ENCODE data around the gene OPTC.
"Not testable (repeated sequence)": the region's sequence is repeated elsewhere in the genome, so short reads cannot be mapped to it uniquely, and the experiment has no call there.

Gene OPTC, protein sequence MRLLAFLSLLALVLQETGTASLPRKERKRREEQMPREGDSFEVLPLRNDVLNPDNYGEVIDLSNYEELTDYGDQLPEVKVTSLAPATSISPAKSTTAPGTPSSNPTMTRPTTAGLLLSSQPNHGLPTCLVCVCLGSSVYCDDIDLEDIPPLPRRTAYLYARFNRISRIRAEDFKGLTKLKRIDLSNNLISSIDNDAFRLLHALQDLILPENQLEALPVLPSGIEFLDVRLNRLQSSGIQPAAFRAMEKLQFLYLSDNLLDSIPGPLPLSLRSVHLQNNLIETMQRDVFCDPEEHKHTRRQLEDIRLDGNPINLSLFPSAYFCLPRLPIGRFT

DNA sequence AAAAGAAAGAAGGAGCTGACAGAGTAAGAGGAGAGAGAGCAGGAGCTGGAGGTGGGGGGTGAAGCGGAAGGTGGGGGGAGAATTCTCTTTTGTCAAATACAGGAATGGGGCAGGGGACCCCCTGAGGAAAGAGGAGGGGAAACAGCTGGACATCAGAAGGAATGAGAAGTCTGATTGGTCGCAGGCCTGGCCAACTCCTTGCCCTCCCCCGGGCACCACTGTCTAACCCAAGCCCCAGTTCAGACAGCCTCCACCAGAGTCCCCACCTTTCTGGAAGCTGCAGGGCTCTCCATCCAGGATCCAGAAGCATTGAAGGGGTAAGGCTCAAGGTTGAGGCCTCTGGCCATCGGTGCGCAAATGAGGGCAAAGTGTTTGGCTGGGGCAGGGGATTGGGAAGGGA lies at the start of gene OPTC:
OPTC (plus strand) TSS at position 253 of the 400 bp plus-strand sequence. CDS start 1,853 bp downstream, outside the sequence.
- Mint-ChIP-seq H3K9me3 (no peaks in the 10 kb centered on the region), H3K4me3 (no peak within 1 kb of the TSS), H3K27me3 (peaks cover 2% of the 10 kb centered on the region), H3K4me1 (no peaks in the 10 kb centered on the region), H3K27ac (no peak within 1 kb of the TSS), H3K36me3 (ENCODE audit: low read depth) (no peaks in the 10 kb centered on the region)
- DNase-seq (no peak), ATAC-seq (no peak)

DNA sequence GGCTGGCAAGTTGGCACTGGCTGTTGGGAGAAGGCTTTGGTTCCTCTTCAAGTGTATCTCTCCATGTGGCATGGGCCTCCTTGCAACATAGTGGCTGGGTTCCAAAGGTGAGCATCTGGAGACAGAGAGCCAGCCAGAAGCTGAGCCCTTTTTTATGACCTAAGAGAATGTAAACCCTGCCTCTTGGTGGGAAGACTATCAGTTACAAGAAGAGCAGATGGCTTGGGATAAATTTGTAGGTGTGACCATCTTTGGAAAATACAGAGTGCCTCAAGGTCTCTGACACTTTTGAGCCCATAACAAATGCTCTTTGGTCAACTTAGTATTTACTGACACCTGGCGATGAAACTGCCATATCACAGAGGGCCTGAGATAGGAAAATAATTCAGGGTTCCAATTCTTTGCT lies 49.8 kb upstream of the OPTC start:
- Mint-ChIP-seq H3K27ac (no peak overlapping the region), H3K36me3 (ENCODE audit: low read depth) (no peaks in the 10 kb centered on the region), H3K27me3 (peaks cover 18% of the 10 kb centered on the region), H3K4me1 (no peaks in the 10 kb centered on the region), H3K4me3 (no peak overlapping the region), H3K9me3 (peaks cover 5% of the 10 kb centered on the region)
- no peak for ATAC-seq
- no peak for DNase-seq

DNA sequence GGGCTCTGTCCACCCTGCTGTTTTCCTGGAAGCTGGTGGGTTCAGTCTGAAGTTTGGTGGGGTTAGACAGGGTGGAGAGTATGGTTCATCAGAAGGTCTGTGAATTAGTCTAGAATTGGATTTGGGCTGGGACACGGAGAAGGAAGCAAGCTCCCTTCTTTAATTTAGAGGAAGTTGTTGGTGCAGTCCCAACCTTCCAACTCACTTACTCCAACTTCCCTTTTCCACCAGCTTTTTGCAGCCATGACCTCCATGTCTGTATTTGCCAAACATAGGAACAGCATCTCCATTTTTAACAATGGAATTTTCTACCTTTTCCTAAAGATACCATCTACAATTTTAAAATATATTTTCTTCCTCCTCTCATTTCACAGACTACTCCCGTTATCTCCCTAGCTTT lies 46.8 kb upstream of the OPTC start:
- Mint-ChIP-seq H3K27me3 (peaks cover 18% of the 10 kb centered on the region), H3K36me3 (ENCODE audit: low read depth) (no peaks in the 10 kb centered on the region), H3K9me3 (peaks cover 5% of the 10 kb centered on the region), H3K27ac (no peak overlapping the region), H3K4me1 (no peaks in the 10 kb centered on the region), H3K4me3 (no peak overlapping the region)
- no peak for ATAC-seq
- DNase-seq = no peak

DNA sequence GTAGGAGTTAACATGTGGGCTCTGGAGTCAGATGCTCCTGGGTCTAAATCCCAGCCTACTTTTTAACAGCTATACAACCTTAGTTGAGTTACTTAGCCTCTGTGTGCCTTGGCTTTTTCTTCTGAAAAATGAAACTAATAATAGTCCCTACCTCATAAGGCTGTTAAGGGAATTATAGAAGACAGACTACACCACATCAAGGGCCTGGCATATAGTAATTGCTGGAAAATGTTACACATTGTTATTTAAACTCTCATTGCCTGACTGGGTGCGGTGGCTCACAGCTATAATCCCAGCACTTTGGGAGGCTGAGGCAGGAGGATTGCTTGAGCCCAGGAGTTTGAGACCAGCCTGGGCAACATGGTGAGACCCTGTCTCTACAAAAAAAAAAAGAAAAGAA lies 46.4 kb upstream of the OPTC start:
- not testable (repeated sequence) for ATAC-seq, H3K9me3 Mint-ChIP-seq, H3K27ac Mint-ChIP-seq

DNA sequence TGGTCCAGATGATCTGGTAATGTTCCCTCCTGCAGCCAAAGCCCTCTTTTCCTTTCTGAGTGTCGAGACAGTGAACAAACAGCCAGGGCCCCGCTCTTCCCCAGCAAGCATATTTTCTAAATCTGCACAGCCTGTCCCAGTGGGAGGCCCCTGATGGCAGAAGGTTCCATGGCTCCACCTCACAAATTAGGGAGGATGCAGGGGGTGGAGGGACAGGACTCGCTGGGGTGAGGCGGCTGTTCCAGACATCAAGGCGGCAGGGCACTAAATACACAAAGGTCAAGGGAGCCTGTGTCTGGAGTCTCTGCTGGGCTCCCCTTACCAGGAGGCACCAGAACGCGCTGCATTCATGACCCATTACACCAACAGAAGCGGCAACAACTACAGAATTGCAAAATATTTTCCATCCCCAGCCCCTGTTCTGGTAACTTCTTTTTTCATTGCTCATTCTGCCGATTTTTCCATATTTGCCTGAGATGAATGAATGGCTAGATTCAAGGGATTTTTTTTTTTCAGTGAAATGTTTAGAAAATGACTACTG lies 45.4 kb upstream of the OPTC start:
- Mint-ChIP-seq H3K4me1 (no peaks in the 10 kb centered on the region), H3K27ac (no peak overlapping the region), H3K27me3 (peaks cover 17% of the 10 kb centered on the region), H3K9me3 (peaks cover 5% of the 10 kb centered on the region), H3K36me3 (ENCODE audit: low read depth) (no peaks in the 10 kb centered on the region), H3K4me3 (no peak overlapping the region)
- no peak for ATAC-seq
- DNase-seq = no peak

More for the DNA sequence above, 46.4 kb upstream of the OPTC start:
- not testable (repeated sequence) for H3K36me3 Mint-ChIP-seq (ENCODE audit: low read depth); H3K4me1 Mint-ChIP-seq; H3K4me3 Mint-ChIP-seq; DNase-seq
- H3K27me3 Mint-ChIP-seq = peaks cover 18% of the 10 kb centered on the region

DNA sequence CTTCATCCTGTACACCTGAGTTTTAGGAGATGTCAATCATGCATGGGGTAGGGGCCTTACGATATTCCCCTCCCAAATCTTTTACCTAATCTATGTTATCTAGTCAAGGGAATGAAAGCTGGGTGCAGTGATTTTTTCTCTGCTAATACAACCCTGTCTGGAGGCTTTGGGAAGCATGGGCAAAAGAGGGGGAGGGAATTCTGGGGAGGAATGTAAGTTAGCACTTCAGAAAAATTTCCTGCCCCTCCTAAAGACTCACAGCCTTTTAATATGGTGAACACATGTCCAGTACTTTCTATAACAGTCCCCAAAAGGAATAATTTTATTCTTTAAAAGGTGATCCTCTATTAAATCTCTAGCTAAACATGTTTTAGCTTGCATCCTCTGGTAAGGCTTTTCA lies 44.0 kb upstream of the OPTC start:
- Mint-ChIP-seq H3K4me3 (no peak overlapping the region), H3K27ac (no peak overlapping the region), H3K36me3 (ENCODE audit: low read depth) (no peaks in the 10 kb centered on the region), H3K9me3 (peaks cover 3% of the 10 kb centered on the region), H3K27me3 (peaks cover 20% of the 10 kb centered on the region), H3K4me1 (no peaks in the 10 kb centered on the region)
- ATAC-seq (no peak), DNase-seq (no peak)

DNA sequence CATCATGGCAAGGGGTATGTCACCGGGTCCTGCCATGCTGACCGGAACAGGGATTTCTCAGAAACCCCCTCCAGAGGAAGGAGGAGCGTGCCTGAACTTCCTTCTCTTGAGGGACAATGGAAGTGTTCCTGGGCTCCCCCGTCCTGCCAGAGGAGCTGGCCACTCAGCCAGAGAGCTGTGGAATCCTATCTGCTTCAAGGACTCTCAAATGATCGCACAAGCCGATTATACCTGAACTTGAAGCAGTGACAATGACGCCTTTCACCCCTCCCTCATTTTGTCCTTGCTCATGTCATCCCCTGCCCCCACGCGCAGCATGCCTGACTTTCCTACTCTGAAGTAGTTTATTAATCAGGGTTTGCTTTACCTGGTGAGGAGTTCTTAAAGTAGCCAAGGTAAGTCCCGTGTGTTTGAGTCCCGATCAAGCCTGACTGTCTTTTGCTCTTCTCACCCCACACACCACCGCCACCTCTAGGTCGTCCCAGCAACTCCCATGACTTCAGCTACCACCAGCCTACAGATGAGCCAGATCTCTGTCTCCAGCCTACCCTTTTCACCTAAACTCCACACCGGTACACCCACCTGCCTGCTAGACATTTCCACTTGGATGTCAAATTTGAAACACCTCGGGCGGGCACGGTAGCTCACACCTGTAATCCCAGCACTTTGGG lies 43.3 kb upstream of the OPTC start:
- Mint-ChIP-seq H3K4me3 (no peak overlapping the region), H3K4me1 (no peaks in the 10 kb centered on the region), H3K27ac (no peak overlapping the region), H3K27me3 (peaks cover 21% of the 10 kb centered on the region), H3K9me3 (no peaks in the 10 kb centered on the region), H3K36me3 (ENCODE audit: low read depth) (no peaks in the 10 kb centered on the region)
- DNase-seq (no peak), ATAC-seq (no peak)

DNA sequence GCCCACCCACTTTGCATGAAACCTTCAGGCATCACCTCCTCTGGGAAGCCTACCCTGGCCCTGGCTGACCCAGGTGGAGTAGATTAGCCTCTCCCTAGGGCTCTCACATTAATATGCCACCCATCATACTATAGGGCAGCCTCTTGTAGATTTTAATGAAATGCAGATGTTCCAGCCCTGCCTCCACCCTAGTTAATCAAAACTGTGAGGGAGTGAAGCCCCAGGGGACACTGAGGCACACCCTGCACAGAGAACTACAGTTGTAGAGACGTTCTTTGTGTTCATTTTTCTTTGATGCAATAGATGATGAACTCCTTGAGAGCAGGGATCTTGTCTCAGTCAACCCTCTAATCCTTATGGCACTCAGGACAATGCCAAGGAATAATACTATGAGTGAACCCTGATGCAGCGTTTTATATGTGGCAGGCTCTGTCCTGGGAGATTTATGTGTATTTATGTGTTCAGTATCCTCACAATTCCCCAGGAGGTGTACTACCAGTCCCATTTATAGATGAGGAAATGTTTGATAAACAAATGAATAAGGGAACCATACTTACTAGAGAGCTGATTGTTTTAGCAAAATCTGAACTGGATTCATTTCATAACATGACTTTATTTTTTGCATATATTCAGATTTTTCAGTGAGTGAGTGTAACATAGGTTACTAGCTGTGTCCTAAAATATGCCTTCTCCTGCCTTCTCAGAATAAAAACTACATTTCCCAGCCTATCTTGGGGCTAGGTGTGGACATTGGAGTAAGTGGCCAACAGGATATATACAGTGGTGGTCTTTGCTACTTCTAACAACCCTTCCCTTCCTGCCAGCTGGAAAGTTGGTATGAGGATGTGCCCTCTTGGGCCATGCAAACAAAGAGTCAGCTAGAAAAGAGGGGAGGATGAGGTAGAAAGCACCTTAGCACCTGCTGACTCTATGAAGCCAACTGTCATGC lies 41.8 kb upstream of the OPTC start:
- H3K4me3 Mint-ChIP-seq = no peak overlapping the region
- no peak overlapping the region for H3K27ac Mint-ChIP-seq
- no peaks in the 10 kb centered on the region for H3K36me3 Mint-ChIP-seq (ENCODE audit: low read depth)
- H3K27me3 Mint-ChIP-seq = peaks cover 22% of the 10 kb centered on the region
- ATAC-seq = no peak
- no peaks in the 10 kb centered on the region for H3K4me1 Mint-ChIP-seq
- H3K9me3 Mint-ChIP-seq = no peaks in the 10 kb centered on the region
- no peak for DNase-seq

DNA sequence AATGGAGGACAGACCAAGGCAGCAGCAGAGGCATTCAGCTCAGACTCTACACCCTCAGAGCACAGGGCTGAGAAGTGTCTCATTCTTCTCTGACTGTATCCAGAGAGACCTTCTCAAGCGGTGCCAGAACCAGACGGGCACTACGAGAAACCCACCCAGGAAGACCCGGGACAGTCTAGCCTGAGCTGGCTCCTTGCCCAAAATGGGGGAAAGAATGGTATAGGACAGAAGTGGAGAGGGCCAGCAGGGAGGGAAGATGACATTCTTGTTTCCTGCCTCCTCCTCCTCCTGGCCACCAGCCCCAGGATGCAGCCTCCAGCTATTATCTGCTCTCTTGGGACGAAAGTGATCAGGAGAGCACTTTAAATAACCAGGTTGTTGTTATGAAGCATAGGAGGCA lies 40.9 kb upstream of the OPTC start:
- no peaks in the 10 kb centered on the region for H3K36me3 Mint-ChIP-seq (ENCODE audit: low read depth)
- H3K4me1 Mint-ChIP-seq = no peaks in the 10 kb centered on the region
- no peak for ATAC-seq
- H3K9me3 Mint-ChIP-seq = no peaks in the 10 kb centered on the region
- H3K27ac Mint-ChIP-seq = no peak overlapping the region
- peaks cover 22% of the 10 kb centered on the region for H3K27me3 Mint-ChIP-seq
- no peak overlapping the region for H3K4me3 Mint-ChIP-seq
- DNase-seq = no peak

DNA sequence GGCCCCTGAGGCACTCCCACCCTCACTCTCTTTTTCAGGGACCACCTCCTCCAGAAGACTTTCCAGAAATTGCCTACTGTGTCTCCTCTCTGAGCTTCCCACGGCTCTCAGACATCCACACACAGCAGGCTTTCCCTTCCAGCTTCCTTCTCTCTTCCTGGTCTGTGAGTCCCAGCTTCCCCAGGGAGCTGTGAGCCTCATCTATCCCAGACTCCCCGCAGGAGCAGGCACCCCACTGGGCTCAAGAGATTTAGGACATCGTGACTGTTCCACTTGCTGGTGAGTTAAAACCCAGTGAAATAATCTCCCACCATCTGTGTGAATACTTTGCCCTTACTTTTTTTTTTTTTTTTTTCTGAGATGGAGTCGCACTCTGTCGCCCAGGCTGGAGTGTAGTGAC lies 40.3 kb upstream of the OPTC start:
- ATAC-seq = no peak

DNA sequence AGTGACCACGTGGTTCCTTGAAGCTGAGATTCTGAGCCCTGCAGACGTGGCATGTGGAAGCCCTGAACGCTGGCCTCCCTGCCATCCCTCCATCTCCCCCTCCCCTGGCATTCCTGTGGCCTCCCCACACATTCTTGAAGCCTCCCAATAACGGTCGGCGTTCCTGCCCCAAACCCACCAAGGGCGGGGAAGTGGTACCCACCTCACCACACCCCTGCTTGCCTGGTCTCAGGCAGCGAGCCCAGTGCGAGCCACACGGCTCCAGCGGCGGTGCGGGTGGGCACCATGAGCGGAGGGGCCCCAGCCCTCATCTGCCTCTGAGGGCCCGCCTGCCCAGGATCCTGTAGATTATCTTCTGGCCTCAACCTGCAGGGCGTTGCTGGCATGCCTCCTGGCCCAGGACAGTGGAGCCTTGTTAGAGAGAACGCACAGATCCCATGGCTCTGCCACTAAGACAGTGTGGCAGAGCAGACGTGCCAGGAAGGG lies 38.9 kb upstream of the OPTC start:
- Mint-ChIP-seq H3K4me3 (no peak overlapping the region), H3K9me3 (no peaks in the 10 kb centered on the region), H3K36me3 (ENCODE audit: low read depth) (no peaks in the 10 kb centered on the region), H3K27me3 (peaks cover 14% of the 10 kb centered on the region), H3K27ac (no peak overlapping the region), H3K4me1 (no peaks in the 10 kb centered on the region)
- DNase-seq = no peak
- no peak for ATAC-seq

More for the DNA sequence above, 40.3 kb upstream of the OPTC start:
- DNase-seq = no peak
- Mint-ChIP-seq H3K4me1 (no peaks in the 10 kb centered on the region), H3K27ac (no peak overlapping the region), H3K4me3 (no peak overlapping the region), H3K27me3 (peaks cover 18% of the 10 kb centered on the region), H3K36me3 (ENCODE audit: low read depth) (no peaks in the 10 kb centered on the region), H3K9me3 (no peaks in the 10 kb centered on the region)

DNA sequence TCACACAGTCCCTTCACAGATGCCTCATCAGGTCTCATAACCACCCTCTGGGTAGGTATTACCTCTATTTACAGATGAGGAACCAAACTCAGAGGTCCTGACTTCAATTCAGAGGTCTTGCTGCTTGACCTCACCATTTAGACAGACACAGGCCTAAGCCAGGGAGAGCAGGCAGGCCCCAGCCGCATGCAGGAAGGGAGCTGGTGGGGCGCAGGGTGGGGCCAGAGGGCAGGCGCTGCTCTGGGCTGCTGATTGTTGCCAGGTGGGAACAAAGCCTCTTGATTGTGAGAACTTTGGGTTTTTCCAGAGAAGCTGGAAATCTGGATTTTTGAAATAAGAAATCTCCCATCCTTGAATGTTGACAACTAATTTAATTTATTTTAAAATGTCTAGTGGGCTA lies 38.2 kb upstream of the OPTC start:
- Mint-ChIP-seq H3K27me3 (peaks cover 16% of the 10 kb centered on the region), H3K4me1 (no peaks in the 10 kb centered on the region), H3K4me3 (no peak overlapping the region), H3K27ac (no peak overlapping the region), H3K36me3 (ENCODE audit: low read depth) (no peaks in the 10 kb centered on the region), H3K9me3 (no peaks in the 10 kb centered on the region)
- no peak for DNase-seq
- ATAC-seq = no peak

DNA sequence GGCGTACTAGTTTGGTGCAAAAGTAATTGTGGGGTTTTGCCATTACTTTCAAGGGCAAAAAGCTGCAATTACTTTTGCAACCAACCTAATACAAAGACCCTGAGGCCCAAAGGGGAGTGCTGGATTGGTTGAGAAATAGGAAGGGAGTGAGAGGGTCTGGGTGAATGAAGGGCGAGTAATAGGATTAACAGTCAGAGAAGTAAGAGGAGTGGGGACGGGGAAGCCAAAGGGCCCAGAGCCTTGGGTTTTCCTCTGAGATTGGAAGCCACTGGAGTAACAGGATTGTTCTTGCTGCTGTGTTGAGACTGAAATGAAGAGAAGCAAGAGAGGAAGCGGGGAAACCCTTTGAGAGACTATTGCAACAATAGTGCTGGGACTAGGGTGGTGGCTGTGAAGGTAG lies 37.4 kb upstream of the OPTC start:
- H3K27me3 Mint-ChIP-seq = peaks cover 13% of the 10 kb centered on the region
- no peak for DNase-seq
- no peaks in the 10 kb centered on the region for H3K9me3 Mint-ChIP-seq
- no peak for ATAC-seq
- no peak overlapping the region for H3K27ac Mint-ChIP-seq
- H3K36me3 Mint-ChIP-seq (ENCODE audit: low read depth) = no peaks in the 10 kb centered on the region
- H3K4me1 Mint-ChIP-seq = peaks cover 4% of the 10 kb centered on the region
- no peak overlapping the region for H3K4me3 Mint-ChIP-seq

DNA sequence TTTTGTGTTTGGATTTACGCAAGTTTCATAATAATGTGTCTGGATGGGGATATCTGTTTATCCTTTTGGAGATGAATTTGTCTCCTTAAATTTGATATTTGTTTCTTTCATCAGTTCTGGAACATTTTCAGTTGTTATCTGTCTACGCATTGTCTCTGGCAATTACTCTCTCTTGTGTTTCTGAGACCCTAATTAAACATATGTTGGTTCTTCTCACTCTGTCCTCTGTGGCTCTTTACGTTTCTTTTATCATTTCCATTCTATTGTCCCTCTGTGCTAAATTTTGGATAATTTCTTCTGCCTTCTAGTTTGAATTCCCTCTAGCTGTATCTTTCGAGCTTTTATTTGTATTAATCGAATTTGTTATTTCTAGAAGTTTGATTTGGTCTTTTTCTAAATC lies 35.9 kb upstream of the OPTC start:
- Mint-ChIP-seq H3K27me3 (peaks cover 8% of the 10 kb centered on the region), H3K9me3 (no peaks in the 10 kb centered on the region)

More for the DNA sequence above, 35.9 kb upstream of the OPTC start:
- no peak for DNase-seq
- H3K36me3 Mint-ChIP-seq (ENCODE audit: low read depth) = no peaks in the 10 kb centered on the region
- no peak overlapping the region for H3K4me3 Mint-ChIP-seq
- H3K4me1 Mint-ChIP-seq = peaks cover 9% of the 10 kb centered on the region
- H3K27ac Mint-ChIP-seq = no peak overlapping the region
- ATAC-seq = no peak
